Upper lobe of left lung (tissue), 6 donors: ENCODE measurements around the gene CLSTN3. TPM values are rescaled to one million over a fixed set of nuclear protein-coding genes. Genes with fewer than 3 reads are reported as not detected.

ENCODE experiments used
- ATAC-seq, 2 donors: fragments of 200-7000 bp; cut with Tn5 transposase; one replicate each; pipeline ENCODE4 v1.9.1; 2022; ENCODE audit warnings: mild to moderate bottlenecking in 2 of 2, moderate library complexity in 2 of 2; ENCODE audit not compliant: low FRiP score in 2 of 2
- DNase-seq, 2 donors: peaks; one replicate each; pipeline ENCODE4 v3.0.0-alpha.2; 2019 to 2020
- H3K27ac ChIP-seq, 4 donors: fragments of 200-600 bp; sonication (generic); one replicate each; pipeline ENCODE4 v1.5.1; 2016 to 2019
- H3K27me3 ChIP-seq, 4 donors: fragments of 200-600 bp; sonication (generic); one replicate each; pipeline ENCODE4 v1.5.1; 2017 to 2019
- H3K36me3 ChIP-seq, 4 donors: fragments of 200-600 bp; sonication (generic); one replicate each; pipeline ENCODE4 v1.5.1; 2016 to 2019
- H3K4me1 ChIP-seq, 4 donors: fragments of 200-600 bp; sonication (generic); one replicate each; pipeline ENCODE4 v1.5.1; 2018 to 2019
- H3K4me3 ChIP-seq, 4 donors: fragments of 200-600 bp; sonication (generic); one replicate each; pipeline ENCODE4 v1.5.1; 2017 to 2019; ENCODE audit warnings: mild to moderate bottlenecking in 2 of 4, moderate library complexity in 1 of 4
- H3K9me3 ChIP-seq, 4 donors: fragments of 200-600 bp; sonication (generic); one replicate each; pipeline ENCODE4 v1.5.1; 2018 to 2019
- CTCF ChIP-seq, 6 experiments: fragments of 450-650 bp in 4 of 6; fragments of 200-600 bp in 2 of 6; sonication (generic) in 2 of 6; IDR thresholded peaks; one replicate each; pipeline ENCODE4 v1.5.1; 2016 to 2019; ENCODE audit warnings: antibody characterized with exemption in 6 of 6
- EP300 ChIP-seq, 4 donors: sonication (generic); formaldehyde crosslinking; IDR thresholded peaks; one replicate each; pipeline ENCODE4 v1.5.1; 2017; ENCODE audit warnings: antibody characterized with exemption in 4 of 4, control low read depth in 2 of 4
- POLR2A ChIP-seq, 4 donors: fragments of 450-650 bp; IDR thresholded peaks; one replicate each; pipeline ENCODE4 v1.5.1; 2016 to 2017; ENCODE audit warnings: antibody characterized with exemption in 4 of 4, mild to moderate bottlenecking in 2 of 4
- POLR2AphosphoS5 ChIP-seq, 2 donors: sonication (generic); formaldehyde crosslinking; IDR thresholded peaks; one replicate each; pipeline ENCODE4 v1.5.1; 2017; ENCODE audit warnings: antibody characterized with exemption in 2 of 2
- WGBS, 2 donors: methylation state at CpG; one replicate each; pipeline ENCODE4 v1.1.5; 2017 to 2018; 5-methylcytosine and 5-hydroxymethylcytosine counted together
- total RNA-seq, 6 donors: library from RNA; depleted of rRNA in 4 of 6; stranded (reverse); fragments of >200 nt in 4 of 6; gene quantifications; one replicate each; pipeline versions ENCODE4 v1.1.0 to v1.2.1, GENCODE V29; 2016 to 2021
- donor health status: DM: no; HTN: no; CAD: no; lungs with moderate emphysema.
- donor health status: DM: no; HTN: yes; CAD: no; lungs with severe emphysema.

The CLSTN3 gene
- total RNA-seq, 6 donors from 2014 or later: 14.4 to 111 (median 39.0) TPM

GRCh38 chr12:7154042-7154441 lies 23.9 kb downstream of the CLSTN3 start:
- DNase-seq (peak in 1 of 2 donors; percentile 75), ATAC-seq (peak in 1 of 2 donors; percentile 20)

GRCh38 chr12:7154901-7155470 lies 24.8 kb downstream of the CLSTN3 start:
- no peak for ATAC-seq
- Histone ChIP-seq H3K27me3 (no peaks in the 10 kb centered on the region), H3K9me3 (no peaks in the 10 kb centered on the region), H3K4me3 (no peak overlapping the region), H3K27ac (peak overlapping the region; percentile 0 to 56 (median 32)), H3K4me1 (peaks cover 0 to 36% (median 16%) of the 10 kb centered on the region in 4 donors), H3K36me3 (peaks cover 0 to 50% (median 9%) of the 10 kb centered on the region in 4 donors)
- TF ChIP-seq EP300 (IDR thresholded peaks at IDR 0.05): no peak
- TF ChIP-seq POLR2A (IDR thresholded peaks at IDR 0.05): no peak
- TF ChIP-seq POLR2AphosphoS5 (IDR thresholded peaks at IDR 0.05): no peak
- TF ChIP-seq CTCF (IDR thresholded peaks at IDR 0.05): no peak
- WGBS, 2 donors: 71 to 76% methylated on average over 12 of the region's 12 CpGs
- no peak for DNase-seq

More at GRCh38 chr12:7154042-7154441, 23.9 kb downstream of the CLSTN3 start:
- Histone ChIP-seq H3K27ac (peak overlapping the region; percentile 31 to 56 (median 42)), H3K36me3 (peaks cover 0 to 59% (median 17%) of the 10 kb centered on the region in 4 donors), H3K4me1 (peaks cover 0 to 36% (median 16%) of the 10 kb centered on the region in 4 donors), H3K9me3 (no peaks in the 10 kb centered on the region), H3K27me3 (no peaks in the 10 kb centered on the region), H3K4me3 (no peak overlapping the region)
- TF ChIP-seq POLR2A (IDR thresholded peaks at IDR 0.05) (no peak), POLR2AphosphoS5 (IDR thresholded peaks at IDR 0.05) (no peak), EP300 (IDR thresholded peaks at IDR 0.05) (peak in 1 of 4 donors; percentile 85), CTCF (IDR thresholded peaks at IDR 0.05) (no peak)
- WGBS, 2 donors: 67 to 72% methylated on average over 6 of the region's 6 CpGs

- H3K36me3 ChIP-seq: peaks cover 0 to 44% (median 7%) of the 10 kb centered on the region in 4 donors
- TF ChIP-seq POLR2AphosphoS5 (IDR thresholded peaks at IDR 0.05) (peak in 1 of 2 donors; percentile 31), CTCF (IDR thresholded peaks at IDR 0.05) (no peak), POLR2A (IDR thresholded peaks at IDR 0.05) (peak in 1 of 4 donors; percentile 75), EP300 (IDR thresholded peaks at IDR 0.05) (peak in 1 of 4 donors; percentile 27)
- peak overlapping the region; percentile 0 to 56 (median 32) for H3K27ac ChIP-seq
- peak overlapping the region in 3 of 4 donors; percentile 25 to 43 (median 36) for H3K4me3 ChIP-seq
- no peaks in the 10 kb centered on the region for H3K9me3 ChIP-seq
- WGBS, 2 donors: 57 to 93% methylated on average over 2 to 8 of the region's 8 CpGs
- DNase-seq: peak; percentile 75 to 87
- H3K27me3 ChIP-seq: no peaks in the 10 kb centered on the region
- ATAC-seq: peak; percentile 17 to 81
- peaks cover 0 to 36% (median 14%) of the 10 kb centered on the region in 4 donors for H3K4me1 ChIP-seq
These were observed 25.4 kb downstream of the CLSTN3 start for GRCh38 chr12:7155471-7156034.

GRCh38 chr12:7156259-7157197 lies 26.4 kb downstream of the CLSTN3 start:
- DNase-seq (peak in 1 of 2 donors; percentile 64), ATAC-seq (peak in 1 of 2 donors; percentile 2)
- H3K27me3 ChIP-seq: no peaks in the 10 kb centered on the region
- peak overlapping the region in 2 of 4 donors; percentile 42 to 56 for H3K27ac ChIP-seq
- H3K4me1 ChIP-seq: peaks cover 0 to 36% (median 11%) of the 10 kb centered on the region in 4 donors
- peak overlapping the region in 3 of 4 donors; percentile 25 to 43 (median 36) for H3K4me3 ChIP-seq
- 79 to 83% methylated on average over 16 to 23 of the region's 24 CpGs for WGBS, 2 donors
- peaks cover 0 to 34% (median 2%) of the 10 kb centered on the region in 4 donors for H3K36me3 ChIP-seq
- no peaks in the 10 kb centered on the region for H3K9me3 ChIP-seq
- TF ChIP-seq EP300 (IDR thresholded peaks at IDR 0.05): no peak
- TF ChIP-seq CTCF (IDR thresholded peaks at IDR 0.05): no peak
- TF ChIP-seq POLR2AphosphoS5 (IDR thresholded peaks at IDR 0.05): no peak
- no peak for TF ChIP-seq POLR2A (IDR thresholded peaks at IDR 0.05)
